Cardiac ventricle fibroblast (primary cell): ENCODE data around the gene GRAMD1A. TPM values are rescaled to one million over a fixed set of nuclear protein-coding genes. Genes with fewer than 3 reads are reported as not detected.

Source experiments
- total RNA-seq: library from RNA; depleted of rRNA; stranded (reverse); fragments of >200 nt; gene quantifications from 2 replicates; pipeline ENCODE4 v1.2.3, GENCODE V29; 2015

GRAMD1A gene
- total RNA-seq, result 61.0 and 70.4 TPM in 2 replicates

GRCh38 chr19:34999498-35000337 is at the start of gene GRAMD1A:
TSS of gene GRAMD1A (plus strand) at chr19:35000323. CDS start at chr19:35000479, 156 bp downstream.

GRCh38 chr19:34963573-34964406 is 36.3 kb upstream of the GRAMD1A start, which contains the start of gene ZNF792:
TSS of gene ZNF792 (minus strand) at chr19:34964229. CDS start at chr19:34963662, 567 bp downstream.

GRCh38 chr19:35030257-35031071 is 30.3 kb downstream of the GRAMD1A start, which contains the start of gene SCN1B:
TSS of gene SCN1B (plus strand) at chr19:35030470. CDS start at chr19:35030821, 351 bp downstream.

GRCh38 chr19:35041548-35042055 is 41.5 kb downstream of the GRAMD1A start, which contains the start of gene HPN:
TSS of gene HPN (plus strand) at chr19:35041721. CDS start at chr19:35042507, 786 bp downstream.

Other genes with a start within 250 kb of the GRAMD1A start
- 6.2 and 8.4 TPM in 2 replicates for gene ZNF599, start 227.1 kb upstream of the GRAMD1A start, total RNA-seq
- gene ZNF30, start 73.4 kb upstream of the GRAMD1A start, total RNA-seq, result 1.6 and 2.5 TPM in 2 replicates
- 2.9 and 5.4 TPM in 2 replicates for gene ZNF792, start 36.1 kb upstream of the GRAMD1A start, total RNA-seq
- 13.7 and 15.2 TPM in 2 replicates for gene SCN1B, start 30.1 kb downstream of the GRAMD1A start, total RNA-seq
- not detected in 2 replicates for gene HPN, start 41.4 kb downstream of the GRAMD1A start, total RNA-seq
- gene FXYD3, start 115.5 kb downstream of the GRAMD1A start, total RNA-seq, result not detected in 2 replicates
- 0.05 and 0.37 TPM in 2 replicates for gene LGI4, start 134.7 kb downstream of the GRAMD1A start, total RNA-seq
- 1.3 and 14.8 TPM in 2 replicates for gene FXYD1, start 138.5 kb downstream of the GRAMD1A start, total RNA-seq
- not detected in 2 replicates for gene FXYD7, start 142.9 kb downstream of the GRAMD1A start, total RNA-seq
- gene FXYD5, start 154.4 kb downstream of the GRAMD1A start, total RNA-seq, result 61.2 and 76.9 TPM in 2 replicates
- gene FAM187B, start 228.4 kb downstream of the GRAMD1A start, total RNA-seq, result not detected in 2 replicates
- gene LSR, start 248.7 kb downstream of the GRAMD1A start, total RNA-seq, result 1.2 and 1.4 TPM in 2 replicates